ENCODE data around the gene PPP4R4.
"Not testable (repeated sequence)": the region's sequence is repeated elsewhere in the genome, so short reads cannot be mapped to it uniquely, and the experiment has no call there.

The PPP4R4 gene

DNA sequence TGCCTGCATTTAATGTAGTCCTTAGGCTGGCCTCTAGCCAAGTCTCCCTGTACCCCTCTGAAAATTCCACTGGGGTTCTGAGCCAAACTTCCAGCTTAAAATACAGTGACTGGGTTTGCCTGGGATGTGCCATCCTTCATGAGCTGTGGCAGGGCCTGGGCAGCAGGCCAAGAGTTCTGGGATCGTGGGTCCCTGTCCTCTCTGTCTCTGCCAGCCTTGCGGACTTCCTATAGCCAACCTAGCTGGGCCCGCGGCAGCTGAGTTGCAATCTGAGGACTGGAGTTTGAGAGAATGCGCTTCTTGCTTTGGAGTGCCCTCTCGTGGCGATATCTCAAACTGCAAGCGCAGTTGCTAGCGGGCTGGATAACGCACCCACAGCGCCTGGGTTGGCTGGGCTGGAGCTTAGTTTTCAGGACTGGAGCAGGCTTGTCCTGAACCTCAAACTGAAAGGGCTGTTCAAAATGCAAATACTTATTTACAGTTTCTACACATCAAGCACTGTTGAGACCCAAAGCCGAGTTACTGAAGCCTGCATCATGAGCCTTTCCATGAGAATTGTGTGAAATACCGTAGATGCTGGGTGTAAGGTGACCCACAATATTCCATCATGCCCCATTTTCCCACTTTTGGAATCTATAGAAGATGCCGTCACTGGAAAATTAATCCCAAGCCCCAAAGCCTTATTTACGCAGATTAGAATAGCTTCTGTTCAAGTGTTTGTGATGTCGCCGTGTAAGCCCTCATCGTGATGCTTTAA, 37.4 kb upstream of the PPP4R4 start:
- no peaks in the 10 kb centered on the region for H3K4me1 Mint-ChIP-seq
- H3K27ac Mint-ChIP-seq = no peak overlapping the region
- peaks cover 4% of the 10 kb centered on the region for H3K36me3 Mint-ChIP-seq
- CTCF ChIA-PET = interaction anchor here (0.6 to 9.1 kb wide), 44 partner anchors 8 to 483 kb away, joined by 3 to 153 read pairs (median 4); partner anchors contain the start of genes DDX24, IFI27L1, OTUB2 and PPP4R4
- peak; percentile 91 for DNase-seq
- H3K9me3 Mint-ChIP-seq = peaks cover 8% of the 10 kb centered on the region
- H3K4me3 Mint-ChIP-seq = no peak overlapping the region
- H3K27me3 Mint-ChIP-seq = peaks cover 43% of the 10 kb centered on the region

DNA sequence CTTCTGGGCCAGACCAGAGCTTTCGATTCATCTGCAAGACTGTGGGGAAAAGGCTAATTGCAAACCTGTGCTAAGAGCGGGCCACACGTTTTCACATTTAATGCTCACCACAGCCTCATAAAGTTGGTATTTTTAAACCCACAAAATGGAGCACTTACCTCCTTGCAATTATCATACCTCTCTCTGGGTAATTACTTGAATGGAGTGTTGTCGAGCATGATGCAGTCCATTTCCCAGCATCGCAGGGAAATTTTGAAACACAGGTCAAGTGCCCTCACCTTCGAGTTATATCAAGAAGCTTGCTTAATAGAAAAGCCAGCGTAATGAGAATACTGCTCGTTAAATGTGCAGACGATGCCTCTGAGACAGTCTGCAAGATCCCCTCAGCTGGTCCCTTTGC, 35.9 kb upstream of the PPP4R4 start:
- Mint-ChIP-seq H3K9me3 (peaks cover 8% of the 10 kb centered on the region), H3K27ac (no peak overlapping the region), H3K4me1 (no peaks in the 10 kb centered on the region), H3K4me3 (no peak overlapping the region), H3K36me3 (peaks cover 4% of the 10 kb centered on the region), H3K27me3 (peaks cover 40% of the 10 kb centered on the region)
- no peak for DNase-seq
- CTCF ChIA-PET = interaction anchor here (1.2 to 9.1 kb wide), 8 partner anchors 14 to 230 kb away, joined by 3 to 153 read pairs (median 27); no protein-coding TSS in a partner anchor

DNA sequence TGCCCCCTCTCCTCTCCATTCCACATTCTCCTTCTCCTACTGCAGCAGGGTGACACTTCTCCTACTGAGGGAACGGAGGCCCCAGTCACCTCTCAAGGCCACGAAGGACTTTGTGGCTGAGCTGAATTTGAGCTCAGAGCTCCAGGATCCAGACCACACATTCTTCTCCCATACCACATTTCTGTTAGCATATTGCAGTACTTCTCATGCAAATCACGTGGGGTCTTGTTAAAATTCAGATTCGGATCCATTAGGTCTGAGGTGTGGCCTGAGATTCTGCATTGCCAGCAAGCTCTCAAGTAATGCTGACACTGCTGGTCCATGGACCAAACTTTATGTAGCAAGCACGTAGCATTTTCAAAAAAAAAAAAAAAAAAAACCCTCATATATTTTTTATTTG, 35.1 kb upstream of the PPP4R4 start:
- H3K36me3 Mint-ChIP-seq = peaks cover 4% of the 10 kb centered on the region
- no peak for DNase-seq
- H3K27ac Mint-ChIP-seq = no peak overlapping the region
- CTCF ChIA-PET = interaction anchor here (1.1 to 9.1 kb wide), 9 partner anchors 14 to 201 kb away, joined by 3 to 153 read pairs (median 4); no protein-coding TSS in a partner anchor
- H3K4me3 Mint-ChIP-seq = no peak overlapping the region
- peaks cover 8% of the 10 kb centered on the region for H3K9me3 Mint-ChIP-seq
- H3K4me1 Mint-ChIP-seq = no peaks in the 10 kb centered on the region
- H3K27me3 Mint-ChIP-seq = peaks cover 37% of the 10 kb centered on the region

DNA sequence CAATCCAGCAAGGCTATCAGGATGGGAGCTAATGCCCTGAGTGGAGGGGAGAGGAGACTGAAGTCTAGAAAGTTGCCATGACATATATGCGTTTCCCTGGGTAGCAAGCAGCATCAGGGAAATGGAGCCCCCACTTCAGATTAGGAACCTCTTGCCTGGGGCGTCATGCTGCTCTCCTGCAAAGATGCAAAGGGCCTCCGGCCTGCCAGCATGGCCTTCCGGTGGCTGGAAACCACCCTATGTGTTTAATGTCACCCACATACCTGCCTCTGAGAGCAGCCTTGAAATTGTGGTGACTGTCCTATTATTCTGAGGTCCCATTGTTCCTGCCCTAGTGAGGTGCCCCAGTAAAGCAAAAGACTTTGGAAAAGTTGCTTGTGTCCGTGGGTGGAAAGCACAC, 34.7 kb upstream of the PPP4R4 start:
- CTCF ChIA-PET = interaction anchor here (1.1 to 9.1 kb wide), 6 partner anchors 41 to 201 kb away, joined by 3 to 153 read pairs (median 62); no protein-coding TSS in a partner anchor
- Mint-ChIP-seq H3K36me3 (peaks cover 4% of the 10 kb centered on the region), H3K27me3 (peaks cover 37% of the 10 kb centered on the region), H3K4me1 (peaks cover 1% of the 10 kb centered on the region), H3K27ac (no peak overlapping the region), H3K4me3 (no peak overlapping the region), H3K9me3 (peaks cover 8% of the 10 kb centered on the region)
- no peak for DNase-seq

DNA sequence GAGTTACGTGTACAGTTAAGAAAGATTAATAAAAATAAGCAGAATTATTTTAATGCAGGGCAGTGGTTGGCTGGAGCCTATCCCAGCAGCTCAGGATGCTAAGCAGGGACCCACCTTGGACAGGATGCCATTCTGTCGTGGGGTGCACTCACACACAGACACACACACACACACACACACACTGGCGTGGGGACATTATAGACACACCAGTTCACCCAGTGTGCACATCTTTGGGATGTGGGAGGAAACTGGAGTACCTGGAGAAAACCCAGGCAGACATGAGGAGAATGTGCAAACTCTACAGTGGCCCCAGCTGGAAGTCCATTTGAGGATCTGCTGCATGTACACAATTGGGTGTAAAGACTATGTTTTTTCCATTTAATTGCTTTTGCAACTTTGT, 31.9 kb upstream of the PPP4R4 start:
- CTCF ChIA-PET = interaction anchor here (1.0 to 9.1 kb wide), 8 partner anchors 10 to 227 kb away, joined by 3 to 153 read pairs (median 16); partner anchors contain the start of gene IFI27
- Mint-ChIP-seq H3K27me3 (peaks cover 24% of the 10 kb centered on the region), H3K9me3 (no peaks in the 10 kb centered on the region), H3K4me1 (peaks cover 23% of the 10 kb centered on the region), H3K27ac (no peak overlapping the region), H3K36me3 (no peaks in the 10 kb centered on the region), H3K4me3 (no peak overlapping the region)
- no peak for DNase-seq

DNA sequence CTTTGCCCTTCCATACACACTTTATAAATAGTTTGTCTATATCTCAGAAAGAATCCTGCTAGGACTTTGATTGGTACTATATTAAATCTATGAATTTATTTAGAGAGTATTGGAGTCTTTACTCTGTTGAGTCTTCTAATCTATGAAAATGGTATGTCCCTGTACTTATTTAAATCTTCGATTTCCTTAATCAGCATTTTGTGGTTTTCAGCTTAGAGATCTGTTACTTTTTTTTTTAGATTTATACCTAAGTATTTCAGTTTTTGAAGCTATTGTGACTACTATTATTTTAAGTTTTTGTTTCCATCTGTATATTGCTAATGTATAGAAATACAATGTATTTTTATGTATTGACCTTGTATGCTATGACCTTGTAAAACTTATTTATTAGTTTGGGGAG, 31.3 kb upstream of the PPP4R4 start:
- Mint-ChIP-seq H3K4me1 (peaks cover 27% of the 10 kb centered on the region), H3K27me3 (peaks cover 18% of the 10 kb centered on the region), H3K36me3 (no peaks in the 10 kb centered on the region), H3K27ac (no peak overlapping the region), H3K4me3 (no peak overlapping the region), H3K9me3 (no peaks in the 10 kb centered on the region)
- no peak for DNase-seq
- CTCF ChIA-PET = interaction anchor here (1.0 to 9.1 kb wide), 8 partner anchors 11 to 406 kb away, joined by 3 to 153 read pairs (median 16); no protein-coding TSS in a partner anchor

DNA sequence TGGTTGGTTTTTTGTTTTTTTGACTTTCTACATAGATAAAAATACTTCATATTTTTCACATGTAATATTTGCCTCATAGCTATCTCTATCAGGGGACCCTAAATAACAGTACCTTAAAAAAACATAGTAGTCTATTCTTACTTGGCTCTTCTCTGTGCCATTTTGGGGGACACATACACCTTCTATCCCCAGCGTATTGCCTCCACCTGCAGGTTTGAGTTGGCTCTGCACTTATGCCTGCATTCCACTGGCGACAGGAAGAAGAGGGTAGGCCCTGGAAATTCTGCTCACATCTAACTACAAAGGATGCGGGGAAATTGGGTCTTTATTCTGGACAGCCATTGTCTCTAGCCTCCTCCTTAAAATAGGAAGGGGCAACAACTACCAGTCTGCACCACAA, 30.9 kb upstream of the PPP4R4 start:
- Mint-ChIP-seq H3K4me1 (peaks cover 27% of the 10 kb centered on the region), H3K36me3 (no peaks in the 10 kb centered on the region), H3K9me3 (no peaks in the 10 kb centered on the region), H3K4me3 (no peak overlapping the region), H3K27ac (no peak overlapping the region), H3K27me3 (peaks cover 14% of the 10 kb centered on the region)
- CTCF ChIA-PET = interaction anchor here (1.0 to 9.1 kb wide), 7 partner anchors 11 to 406 kb away, joined by 3 to 153 read pairs (median 28); no protein-coding TSS in a partner anchor
- DNase-seq = peak; percentile 40

DNA sequence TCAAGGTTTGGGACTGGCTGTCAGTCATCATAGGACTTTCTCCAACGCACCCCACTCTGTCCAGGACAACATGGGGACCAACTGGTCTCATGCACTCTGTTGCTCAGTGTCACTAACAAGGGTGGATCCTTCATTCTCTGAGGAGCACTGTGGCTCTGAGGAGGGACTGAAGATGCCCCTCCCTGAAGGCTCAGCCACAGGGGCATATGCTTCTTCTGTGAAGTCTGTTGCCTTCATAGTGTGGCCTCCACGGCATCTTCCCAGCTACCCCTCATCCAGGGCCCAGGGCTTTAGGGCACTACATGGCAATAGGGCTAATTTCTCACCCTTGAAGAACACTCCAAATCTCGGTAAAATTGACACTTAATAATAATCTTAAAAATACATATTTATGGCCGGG, 30.4 kb upstream of the PPP4R4 start:
- DNase-seq = no peak
- CTCF ChIA-PET = interaction anchor here (1.2 to 9.1 kb wide), 5 partner anchors 12 to 405 kb away, joined by 3 to 153 read pairs (median 28); no protein-coding TSS in a partner anchor
- Mint-ChIP-seq H3K27me3 (peaks cover 14% of the 10 kb centered on the region), H3K4me3 (no peak overlapping the region), H3K9me3 (no peaks in the 10 kb centered on the region), H3K4me1 (peaks cover 27% of the 10 kb centered on the region), H3K27ac (no peak overlapping the region), H3K36me3 (no peaks in the 10 kb centered on the region)

DNA sequence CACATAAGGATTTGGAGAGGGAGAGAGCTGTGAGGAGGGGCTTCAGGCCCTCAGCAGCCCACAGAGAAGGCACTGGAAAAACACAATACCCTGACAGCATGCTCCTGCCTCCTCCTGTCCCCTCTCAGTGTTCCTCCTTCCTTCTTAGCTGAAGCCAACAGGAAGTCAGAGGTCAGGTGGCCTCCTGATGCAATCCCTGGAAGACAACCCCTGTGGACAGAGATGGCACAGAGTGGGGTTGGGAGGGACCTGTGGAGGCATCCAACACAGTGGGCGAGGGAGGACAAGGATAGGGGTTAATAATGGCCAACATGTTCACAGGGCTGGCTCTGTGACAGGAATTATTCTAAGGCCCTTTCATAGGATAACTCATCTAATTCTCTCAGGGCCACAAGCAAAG, 29.4 kb upstream of the PPP4R4 start:
- Mint-ChIP-seq H3K36me3 (no peaks in the 10 kb centered on the region), H3K27ac (no peak overlapping the region), H3K4me1 (peaks cover 27% of the 10 kb centered on the region), H3K27me3 (peaks cover 17% of the 10 kb centered on the region), H3K4me3 (no peak overlapping the region), H3K9me3 (no peaks in the 10 kb centered on the region)
- DNase-seq = no peak
- CTCF ChIA-PET = interaction anchor here (0.7 to 9.1 kb wide), 4 partner anchors 8 to 36 kb away, joined by 3 to 116 read pairs (median 16); partner anchors contain the start of gene IFI27L2

DNA sequence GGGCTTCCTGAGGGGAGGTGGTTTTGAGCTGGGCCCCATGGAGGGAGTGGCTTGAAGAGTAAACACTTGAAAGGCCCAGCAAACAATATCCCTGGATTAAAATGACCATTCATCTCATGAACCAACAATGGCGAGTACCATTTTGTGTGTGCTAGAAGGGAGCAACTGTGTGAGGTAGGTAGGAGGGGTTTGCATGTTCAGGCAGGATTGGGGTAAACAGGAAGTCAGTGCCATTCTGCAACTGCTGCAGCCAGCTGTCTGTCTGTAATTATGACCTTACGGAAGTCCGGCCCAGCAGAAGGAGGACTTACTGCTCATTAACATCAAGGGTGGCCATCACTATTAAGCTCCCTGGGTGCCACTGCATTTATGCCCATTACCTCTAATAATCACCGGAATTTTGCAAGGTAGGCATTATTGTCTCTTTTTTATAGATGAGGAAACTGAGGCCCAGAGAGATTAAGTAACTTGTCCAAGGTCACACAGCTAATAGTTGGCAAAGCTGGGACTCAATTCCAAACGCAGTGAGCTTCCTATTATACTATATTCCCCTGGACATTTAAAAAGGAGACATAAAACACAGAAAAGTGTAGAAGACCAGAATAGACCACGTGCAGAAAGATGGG, 28.1 kb upstream of the PPP4R4 start:
- CTCF ChIA-PET = interaction anchor here (0.7 to 1.7 kb wide), 2 partner anchors 109 to 154 kb away, joined by 3 to 4 read pairs; no protein-coding TSS in a partner anchor
- Mint-ChIP-seq H3K9me3 (no peaks in the 10 kb centered on the region), H3K4me1 (peaks cover 27% of the 10 kb centered on the region), H3K27me3 (peaks cover 22% of the 10 kb centered on the region), H3K27ac (no peak overlapping the region), H3K4me3 (no peak overlapping the region), H3K36me3 (no peaks in the 10 kb centered on the region)
- DNase-seq = no peak

DNA sequence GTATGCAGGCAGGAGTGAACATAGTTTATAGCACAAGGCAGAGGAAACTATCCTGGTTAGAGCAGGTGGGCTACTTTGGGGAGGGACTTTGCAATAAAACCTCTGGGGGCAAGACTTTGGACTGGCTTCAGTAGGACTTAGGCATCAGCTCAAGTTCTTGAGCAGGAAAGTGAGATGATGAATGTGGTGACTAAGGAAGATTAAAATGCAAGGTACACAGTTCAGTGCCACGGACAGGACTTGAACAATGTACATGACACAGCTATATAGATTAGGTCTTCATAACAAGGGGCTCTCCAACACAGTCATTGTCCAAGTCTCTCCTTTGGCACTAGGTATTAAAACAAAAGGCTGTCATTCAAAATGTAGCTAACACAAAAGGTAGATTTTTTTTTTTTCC, 21.4 kb upstream of the PPP4R4 start:
- H3K27me3 Mint-ChIP-seq = peaks cover 55% of the 10 kb centered on the region
- peaks cover 11% of the 10 kb centered on the region for H3K4me1 Mint-ChIP-seq
- H3K4me3 Mint-ChIP-seq = no peak overlapping the region
- peaks cover 5% of the 10 kb centered on the region for H3K36me3 Mint-ChIP-seq
- CTCF ChIA-PET = interaction anchor here (1.1 to 1.8 kb wide), 3 partner anchors 14 to 213 kb away, joined by 4 to 6 read pairs (median 4); no protein-coding TSS in a partner anchor
- H3K27ac Mint-ChIP-seq = no peak overlapping the region
- DNase-seq = no peak
- peaks cover 6% of the 10 kb centered on the region for H3K9me3 Mint-ChIP-seq

DNA sequence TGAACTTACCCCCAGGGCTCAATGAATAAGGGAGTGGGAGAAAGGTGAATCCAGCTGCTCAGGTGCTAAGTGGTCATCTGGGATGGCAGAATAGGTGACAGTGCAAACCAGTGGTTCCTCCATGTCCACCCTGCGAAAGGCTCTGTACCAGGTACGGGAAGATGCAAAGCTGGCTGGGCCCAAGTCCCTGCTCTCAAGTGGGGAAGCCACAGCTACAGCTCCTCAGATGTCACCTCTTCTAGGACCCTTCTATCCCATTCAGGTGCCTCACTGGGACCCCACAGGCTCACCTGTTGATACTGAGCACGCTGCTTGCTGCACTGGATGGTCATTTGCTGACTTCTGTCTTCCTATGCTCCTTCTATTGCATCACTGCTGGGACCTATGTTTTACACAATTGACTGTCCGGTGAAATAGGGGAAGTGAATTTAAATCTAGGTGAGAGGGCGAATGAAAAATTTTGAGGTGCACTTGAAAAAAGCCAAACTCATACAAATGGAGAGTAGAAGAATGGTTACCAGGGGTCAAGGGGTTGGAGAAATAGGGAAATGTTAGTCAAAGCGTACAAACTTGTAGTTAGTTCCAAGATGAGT, 20.3 kb upstream of the PPP4R4 start:
- no peak overlapping the region for H3K27ac Mint-ChIP-seq
- H3K27me3 Mint-ChIP-seq = peaks cover 49% of the 10 kb centered on the region
- no peak overlapping the region for H3K4me3 Mint-ChIP-seq
- DNase-seq = no peak
- peaks cover 22% of the 10 kb centered on the region for H3K4me1 Mint-ChIP-seq
- peaks cover 5% of the 10 kb centered on the region for H3K36me3 Mint-ChIP-seq
- peaks cover 6% of the 10 kb centered on the region for H3K9me3 Mint-ChIP-seq
- CTCF ChIA-PET = interaction anchor here (1.1 kb wide), 1 partner anchor 17 kb away, joined by 6 read pairs; no protein-coding TSS in a partner anchor

DNA sequence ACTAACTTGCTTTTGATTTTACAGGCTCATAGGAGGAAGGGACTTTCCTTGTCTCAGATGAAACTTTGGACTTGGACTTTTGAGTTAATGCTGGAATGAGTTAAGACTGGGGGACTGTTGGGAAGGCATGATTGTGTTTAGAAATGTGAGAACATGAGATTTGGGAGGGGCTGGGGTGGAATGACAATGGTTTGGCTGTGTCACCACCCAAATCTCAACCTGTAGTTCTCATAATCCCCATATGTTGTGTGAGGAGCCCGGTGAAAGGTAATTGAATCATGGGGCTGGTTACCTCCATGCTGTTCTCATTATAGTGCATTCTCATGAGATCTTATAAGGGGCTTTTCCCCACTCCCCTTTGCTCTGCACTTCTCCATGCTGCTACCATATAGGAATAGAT, 18.0 kb upstream of the PPP4R4 start:
- H3K9me3 Mint-ChIP-seq, H3K4me3 Mint-ChIP-seq, DNase-seq, H3K27ac Mint-ChIP-seq, H3K36me3 Mint-ChIP-seq: not testable (repeated sequence)
- Mint-ChIP-seq H3K4me1 (peaks cover 44% of the 10 kb centered on the region), H3K27me3 (peaks cover 32% of the 10 kb centered on the region)
- CTCF ChIA-PET = interaction anchor here (0.6 to 2.7 kb wide), 2 partner anchors 20 to 216 kb away, joined by 3 to 10 read pairs; no protein-coding TSS in a partner anchor

DNA sequence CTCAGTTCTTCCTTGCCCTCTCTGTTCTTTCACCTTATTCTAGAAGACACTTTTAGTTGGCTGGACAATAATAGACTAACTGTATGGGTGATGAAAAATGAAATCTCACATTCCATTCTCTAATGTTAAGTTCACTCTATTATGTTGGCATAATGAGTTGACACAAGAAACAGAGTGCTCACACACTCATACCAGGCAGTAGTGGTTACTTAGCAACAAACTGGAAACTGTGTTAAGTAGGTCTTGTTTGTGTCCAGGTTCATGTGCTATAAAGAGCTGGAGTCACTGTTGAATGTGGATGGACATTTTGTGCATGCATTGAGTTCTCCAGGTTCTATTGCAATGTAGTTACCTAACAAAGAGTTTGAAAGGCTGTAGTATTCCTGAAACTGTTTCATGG, 16.9 kb upstream of the PPP4R4 start:
- DNase-seq = no peak
- no peak overlapping the region for H3K4me3 Mint-ChIP-seq
- peaks cover 21% of the 10 kb centered on the region for H3K27me3 Mint-ChIP-seq
- H3K4me1 Mint-ChIP-seq = peaks cover 54% of the 10 kb centered on the region
- H3K36me3 Mint-ChIP-seq = peaks cover 7% of the 10 kb centered on the region
- H3K9me3 Mint-ChIP-seq = peaks cover 8% of the 10 kb centered on the region
- H3K27ac Mint-ChIP-seq = no peak overlapping the region
- CTCF ChIA-PET = interaction anchor here (0.6 to 2.7 kb wide), 6 partner anchors 12 to 101 kb away, joined by 3 to 10 read pairs (median 4); no protein-coding TSS in a partner anchor

Measured in activated naive CD4-positive, alpha-beta T cell treated with anti-CD3 and anti-CD28 coated beads, Interleukin-2, amount 10 ng/mL, durations not matched to agents 7 days and 5 days (primary cell).